ENCODE results near the gene GPD2.
A peak's percentile ranks its signal among the peaks of the same experiment; 100 is the strongest.
"Not testable (repeated sequence)": the region's sequence is repeated elsewhere in the genome, so short reads cannot be mapped to it uniquely, and the experiment has no call there.

The GPD2 gene

DNA sequence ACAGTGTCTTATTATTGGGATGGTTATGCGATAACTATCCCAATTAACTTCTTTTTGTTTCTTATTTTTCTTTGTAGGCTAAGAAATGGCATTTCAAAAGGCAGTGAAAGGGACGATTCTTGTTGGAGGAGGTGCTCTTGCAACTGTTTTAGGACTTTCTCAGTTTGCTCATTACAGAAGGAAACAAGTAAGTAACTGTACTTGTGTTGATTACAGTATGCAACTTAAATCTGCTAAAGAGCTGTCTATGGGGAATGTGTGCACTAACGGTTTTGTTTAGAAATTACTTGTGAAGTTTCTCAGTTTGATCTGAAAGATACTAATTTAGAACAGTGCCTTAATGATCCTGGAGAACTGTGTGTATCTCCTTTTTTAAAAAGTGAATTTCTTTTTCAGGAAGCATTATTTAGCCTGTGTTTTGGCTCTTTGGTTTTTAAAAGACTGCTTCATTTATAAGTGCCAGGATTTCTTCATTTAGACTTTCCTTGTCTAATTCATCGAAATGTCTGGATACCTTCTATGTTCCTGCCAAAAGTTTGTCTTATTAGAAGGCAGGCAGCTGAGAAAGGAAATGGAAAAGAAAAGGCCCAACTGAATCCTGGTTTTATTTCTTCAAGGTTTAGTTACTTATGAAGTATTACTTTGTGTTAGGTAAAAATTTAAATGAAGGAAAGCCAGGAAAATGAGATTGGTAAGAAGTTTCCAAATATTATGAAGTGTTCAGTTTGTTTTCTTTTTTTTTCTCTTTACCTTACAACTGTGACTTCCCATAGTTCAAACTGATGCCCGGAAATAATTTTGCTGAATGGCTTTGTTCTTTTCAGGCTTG is 40.1 kb downstream of the GPD2 start:
- DNase-seq, result no peak

DNA sequence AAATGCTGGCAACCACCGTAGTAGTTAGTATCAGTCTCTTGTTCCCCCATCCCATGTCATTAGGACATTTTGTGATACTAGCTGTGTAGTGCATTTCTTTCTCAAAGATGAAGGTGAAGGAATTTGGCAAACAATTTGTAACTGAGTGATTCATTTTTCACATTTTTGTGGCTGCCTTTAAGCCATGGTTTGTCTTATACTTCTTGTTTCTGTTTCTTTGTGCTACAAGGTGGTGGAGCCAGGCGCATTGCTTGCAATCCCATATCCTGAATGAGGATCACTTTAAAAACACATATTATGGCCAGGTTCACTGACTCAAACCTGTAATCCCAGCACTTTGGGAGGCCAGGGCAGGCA is 40.6 kb downstream of the GPD2 start:
- DNase-seq, result no peak

DNA sequence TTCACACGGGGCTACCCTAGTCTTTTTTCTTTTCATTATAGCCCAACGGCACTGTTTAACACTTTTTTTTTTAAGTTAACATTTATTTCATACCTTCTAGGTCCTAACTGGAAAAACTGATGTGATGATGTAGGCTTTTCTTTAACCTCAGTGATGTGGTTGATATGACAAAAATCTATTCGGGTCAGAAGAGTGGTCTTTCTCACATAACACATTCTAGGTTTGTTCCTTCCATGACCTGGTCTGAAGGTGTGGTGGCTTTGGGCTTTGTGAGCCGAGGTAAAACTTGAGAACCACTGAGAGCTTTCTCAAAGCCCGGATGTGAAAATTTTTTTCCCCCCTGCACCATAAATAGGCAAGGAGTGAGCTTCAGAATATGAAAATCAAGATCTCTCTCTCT is 44.2 kb downstream of the GPD2 start:
- no peak for DNase-seq

DNA sequence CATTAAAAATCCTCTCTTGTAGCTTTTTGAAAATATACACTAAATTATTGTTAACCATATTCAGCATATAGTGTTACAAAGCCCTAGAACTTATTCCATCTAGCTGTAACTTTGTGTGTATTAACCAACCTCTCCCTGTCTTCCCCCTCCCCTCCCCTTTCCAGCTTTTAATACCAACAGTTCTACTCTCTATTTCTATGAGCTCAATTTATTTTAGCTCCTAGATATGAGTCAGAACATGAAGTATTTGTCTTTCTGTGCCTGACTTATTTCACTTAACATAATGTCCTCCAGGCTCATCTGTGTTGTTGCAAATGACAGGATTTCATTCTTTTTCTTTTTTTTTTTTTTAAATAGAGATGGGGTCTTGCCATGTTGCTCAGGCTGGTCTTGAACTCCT is 45.1 kb downstream of the GPD2 start:
- no peak for DNase-seq

DNA sequence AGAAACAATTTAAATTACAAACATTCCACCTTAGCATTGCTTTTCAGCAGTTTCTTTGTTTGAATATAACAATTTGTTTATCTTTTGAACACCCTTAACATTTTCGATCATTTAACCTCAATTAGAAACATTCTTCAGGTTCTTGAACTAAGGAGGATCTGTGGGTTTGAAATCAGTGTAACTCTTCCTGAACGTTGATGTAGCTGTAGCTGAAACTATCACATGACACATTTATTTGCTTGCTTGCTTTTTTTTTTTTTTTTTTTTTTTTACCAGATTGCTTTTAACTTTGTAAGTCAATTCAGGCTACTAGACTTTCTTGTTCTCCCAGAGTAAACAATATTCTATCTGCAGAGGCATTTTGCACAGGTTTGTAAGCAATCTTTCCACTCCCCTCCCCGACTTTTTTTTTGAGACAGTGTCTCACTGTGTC is 47.6 kb downstream of the GPD2 start:
- DNase-seq, result no peak

DNA sequence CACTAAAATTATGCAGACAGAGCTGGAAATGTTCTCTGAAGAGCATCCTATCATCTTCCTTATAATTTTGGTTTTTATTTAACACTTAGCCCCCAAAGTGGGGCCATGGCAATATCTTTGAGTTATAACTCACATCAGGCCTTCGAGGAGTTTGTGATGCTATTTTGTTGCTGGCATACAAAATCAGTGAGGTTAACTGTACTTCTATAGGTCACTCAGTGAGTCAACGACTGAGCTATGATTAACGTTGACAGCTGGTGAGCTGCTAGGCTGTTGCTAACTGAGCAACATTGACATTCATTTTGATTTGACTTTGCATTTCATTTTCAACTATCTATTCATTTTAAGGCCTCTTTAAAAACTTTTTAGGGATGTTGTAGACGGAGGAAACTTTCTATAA is 50.0 kb downstream of the GPD2 start:
- DNase-seq, result no peak

DNA sequence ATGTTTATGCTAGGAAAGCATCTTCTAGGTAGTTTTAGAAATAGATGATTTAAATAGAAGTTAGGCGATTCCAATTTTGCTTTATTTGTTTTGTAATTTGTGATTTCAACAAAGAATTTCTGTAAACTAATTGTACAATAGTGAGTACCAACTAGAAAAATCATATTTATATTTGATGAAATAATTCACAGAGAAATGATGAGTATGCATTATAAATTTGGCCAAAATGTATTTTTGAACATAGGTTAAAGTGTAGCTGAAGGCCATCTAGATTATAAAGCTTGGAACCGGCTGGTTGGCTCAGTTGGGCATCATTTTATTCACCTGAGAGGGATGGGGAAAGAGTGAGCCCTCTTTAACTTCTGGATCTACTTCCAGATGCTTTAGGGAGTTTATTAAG is 50.4 kb downstream of the GPD2 start:
- no peak for DNase-seq

DNA sequence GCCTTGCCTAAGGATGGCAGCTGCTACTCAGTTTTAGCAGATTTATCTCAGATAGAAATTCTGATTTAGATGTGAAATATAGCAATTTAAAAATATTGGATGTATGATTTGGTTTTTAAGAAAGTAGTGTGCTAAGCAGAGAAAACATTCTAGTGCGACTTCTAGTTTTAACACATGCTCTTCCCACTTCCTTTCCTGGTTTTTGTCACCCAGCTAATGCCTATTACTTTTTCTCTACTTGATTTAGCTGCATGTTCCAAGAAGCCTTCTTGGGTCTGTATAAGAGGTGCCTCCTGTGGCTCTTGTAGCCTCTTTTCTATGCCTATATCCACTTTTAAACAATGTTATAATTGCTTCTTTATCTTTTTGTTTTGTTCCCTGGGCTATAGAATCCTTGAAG is 53.0 kb downstream of the GPD2 start:
- no peak for DNase-seq

DNA sequence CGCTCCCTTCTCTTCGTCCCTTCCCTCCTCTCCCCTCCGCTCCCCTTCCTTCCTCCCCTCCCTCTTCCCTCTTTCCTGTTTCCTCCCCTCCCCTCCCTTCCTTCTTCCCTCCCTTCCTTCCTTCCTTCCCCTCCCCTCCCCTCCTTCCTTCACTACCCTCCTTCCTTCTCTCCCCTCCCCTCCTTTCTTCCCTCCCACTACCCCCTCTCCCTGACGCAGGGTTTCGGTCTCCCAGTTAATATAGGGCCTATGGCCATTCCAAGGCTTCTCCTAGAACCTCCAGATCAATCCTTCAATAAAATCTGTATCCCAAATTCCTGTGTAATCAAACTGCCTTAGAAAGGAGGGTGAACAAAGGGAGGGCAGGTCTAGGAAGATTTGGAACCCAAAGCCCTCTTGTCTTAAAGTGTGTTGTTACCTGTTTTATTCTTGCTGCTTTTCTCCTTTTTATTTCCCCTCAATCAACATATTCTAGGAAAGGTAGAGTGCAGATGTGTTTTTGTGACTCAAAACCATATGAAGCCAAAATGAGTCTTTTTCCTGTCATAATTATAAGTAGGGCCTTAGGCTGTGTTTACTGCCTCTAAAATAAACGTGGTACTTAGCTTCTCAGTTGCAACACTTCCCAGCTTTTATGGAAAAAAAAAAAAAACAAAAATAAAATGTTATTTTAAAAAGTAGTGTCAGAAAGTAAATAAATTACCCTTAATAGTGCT is 53.7 kb downstream of the GPD2 start:
- DNase-seq, result no peak

DNA sequence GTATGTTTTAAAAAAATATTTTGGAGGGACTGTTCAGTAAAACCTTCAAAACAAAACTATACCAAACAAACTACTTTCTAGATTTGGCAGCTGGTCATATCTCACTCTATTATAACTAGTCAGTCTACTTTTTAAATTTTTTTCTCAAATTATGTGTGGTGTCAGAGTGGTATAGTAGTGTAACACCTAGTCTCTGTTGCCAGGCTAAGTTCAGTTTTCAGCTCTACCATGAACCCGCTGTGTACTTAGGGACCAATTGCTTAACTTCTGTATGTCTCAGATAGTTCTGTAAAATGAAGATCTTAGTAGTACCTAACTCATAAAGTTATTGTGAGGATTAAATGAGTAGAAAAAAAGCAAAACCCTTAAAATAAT is 54.3 kb downstream of the GPD2 start:
- DNase-seq, result no peak

DNA sequence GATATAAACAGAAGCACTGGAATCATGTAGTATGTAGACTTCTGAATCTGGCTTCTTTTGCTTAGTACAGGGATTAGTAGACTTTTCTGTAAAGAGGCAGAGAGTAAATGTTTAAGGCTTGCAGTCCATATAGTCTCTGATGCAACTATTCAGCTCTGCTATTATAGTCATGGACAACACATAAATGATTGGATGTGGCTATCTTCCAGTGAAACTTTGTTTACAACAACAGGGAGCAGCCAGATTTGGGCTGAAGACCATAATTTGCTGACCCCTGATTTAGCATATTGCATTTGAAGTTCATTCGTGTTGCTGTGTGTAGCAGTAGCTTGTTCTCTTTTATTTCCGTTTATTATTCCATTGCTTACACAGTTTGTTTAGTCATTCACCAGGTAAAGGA is 55.0 kb downstream of the GPD2 start:
- DNase-seq, result no peak

DNA sequence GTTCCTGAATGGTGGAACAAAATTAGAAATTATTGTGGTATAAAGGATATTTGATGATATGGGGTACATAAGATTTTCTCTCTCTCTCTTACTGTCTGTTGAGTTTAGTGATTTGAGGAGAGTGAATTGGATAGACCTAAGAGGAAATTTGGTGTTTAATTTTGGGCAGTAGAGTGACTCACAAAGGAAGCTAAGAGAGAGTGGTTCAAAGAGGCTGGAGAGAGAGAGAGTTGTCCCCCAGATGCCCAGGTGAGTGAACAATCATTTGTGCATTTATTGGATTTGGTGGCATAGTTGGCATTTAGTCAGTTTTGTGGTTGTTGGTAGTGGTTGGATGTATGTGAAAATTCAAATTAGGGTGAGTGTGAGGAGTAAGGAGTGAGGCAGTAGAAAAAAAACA is 56.8 kb downstream of the GPD2 start:
- DNase-seq, result no peak

DNA sequence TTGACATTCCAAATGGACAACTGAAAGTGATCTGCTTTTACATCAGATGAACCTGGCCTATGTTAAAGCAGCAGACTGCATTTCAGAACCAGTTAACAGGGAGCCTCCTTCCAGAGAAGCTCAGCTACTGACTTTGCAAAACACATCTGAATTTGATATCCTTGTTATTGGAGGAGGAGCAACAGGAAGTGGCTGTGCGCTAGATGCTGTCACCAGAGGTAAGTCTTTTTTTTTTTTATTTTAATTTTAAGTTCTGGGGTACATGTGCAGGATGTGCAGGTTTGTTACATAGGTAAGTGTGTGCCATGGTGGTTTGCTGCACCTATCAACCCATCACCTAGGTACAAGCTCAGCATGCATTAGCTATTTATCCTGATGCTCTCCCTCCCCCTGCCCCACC is 59.8 kb downstream of the GPD2 start:
- DNase-seq, result not testable (repeated sequence)

DNA sequence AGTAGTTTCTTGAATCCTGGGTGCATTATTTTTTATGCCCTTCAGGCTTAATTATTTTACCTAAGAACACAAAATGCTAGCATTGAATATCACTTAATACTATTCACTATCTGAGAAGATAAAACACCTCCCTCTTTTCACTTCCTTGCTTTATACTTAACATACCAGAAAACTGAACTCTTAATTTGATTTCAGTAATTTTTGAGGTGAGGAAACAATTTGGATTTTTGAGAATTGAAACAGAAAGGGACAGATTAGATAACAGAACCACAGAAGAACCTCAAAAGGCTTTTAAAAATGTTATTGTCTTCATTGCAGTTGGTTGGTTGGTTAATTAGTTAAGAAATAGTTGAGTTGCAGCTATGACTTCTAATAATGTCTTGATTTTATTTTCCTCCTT is 69.5 kb downstream of the GPD2 start:
- no peak for DNase-seq

DNA sequence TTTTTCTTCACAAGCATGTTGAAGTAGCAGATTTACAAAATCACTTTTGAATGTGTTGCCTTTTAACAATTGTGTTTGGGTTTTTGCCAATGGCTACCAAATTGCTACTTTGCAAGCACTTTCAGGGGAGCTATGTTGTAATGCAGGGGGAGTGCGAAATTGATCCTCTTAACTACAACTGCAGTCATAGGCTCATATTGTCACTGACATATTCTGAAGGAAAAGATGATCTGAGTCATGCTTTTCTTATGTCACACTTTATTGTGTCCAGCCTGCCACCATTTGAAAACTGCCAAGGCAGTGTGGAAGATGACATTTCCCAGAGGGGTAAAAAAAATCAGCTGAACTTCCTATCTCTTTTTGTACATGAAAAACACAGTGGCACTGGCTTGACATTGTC is 74.9 kb downstream of the GPD2 start:
- no peak for DNase-seq

DNA sequence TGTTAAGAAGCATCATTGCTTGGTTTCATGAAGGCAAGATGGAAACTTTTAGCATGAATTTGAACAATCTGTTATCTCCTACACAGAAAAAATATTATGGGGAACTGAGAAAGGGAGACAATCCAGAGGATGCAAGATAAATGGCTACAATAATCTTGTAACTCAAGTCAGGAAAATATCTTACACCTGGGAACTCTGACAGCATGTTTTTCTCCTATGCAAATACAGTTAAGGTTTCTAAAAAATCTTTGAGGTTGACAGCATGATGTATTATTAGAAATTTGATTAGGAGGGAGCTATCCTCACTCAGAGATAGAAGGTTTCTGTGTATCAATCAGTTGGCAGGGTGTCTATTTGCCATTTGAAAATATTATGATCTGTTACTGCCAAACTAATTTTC is 75.6 kb downstream of the GPD2 start:
- no peak for DNase-seq

DNA sequence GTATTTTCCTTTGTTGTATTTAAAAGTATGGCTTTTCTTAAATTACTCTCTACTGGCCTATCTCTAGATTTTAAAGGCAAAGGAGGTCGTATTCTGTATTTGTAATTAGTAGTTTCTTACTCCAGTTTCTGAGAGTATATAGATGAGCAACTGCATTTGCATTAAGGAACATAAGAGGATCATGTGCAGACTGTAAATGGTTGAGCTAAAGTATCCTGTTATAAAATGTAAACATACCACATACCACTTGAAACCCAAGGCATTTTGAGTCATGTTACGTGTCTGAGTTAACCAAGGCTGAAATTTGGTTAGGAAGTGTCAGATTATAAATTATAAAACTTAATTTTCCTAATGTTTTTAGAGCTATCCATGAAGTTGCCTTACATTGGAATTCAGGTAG is 76.3 kb downstream of the GPD2 start:
- DNase-seq, result no peak

DNA sequence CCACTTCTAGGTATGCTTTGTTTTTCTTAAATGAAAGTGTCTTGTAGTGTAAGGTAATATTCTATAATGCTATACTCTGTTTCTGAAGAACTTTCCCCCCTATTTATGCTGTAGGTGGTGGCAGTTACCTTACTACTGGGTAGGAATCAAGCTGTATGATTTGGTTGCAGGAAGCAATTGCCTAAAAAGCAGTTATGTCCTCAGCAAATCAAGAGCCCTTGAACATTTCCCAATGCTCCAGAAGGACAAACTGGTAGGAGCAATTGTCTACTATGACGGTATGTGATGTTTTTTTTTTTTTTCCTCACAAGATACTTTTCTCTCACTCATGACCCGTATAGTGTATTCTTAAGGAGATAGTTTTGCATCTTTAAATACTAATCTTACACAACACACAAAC is 77.0 kb downstream of the GPD2 start:
- no peak for DNase-seq

DNA sequence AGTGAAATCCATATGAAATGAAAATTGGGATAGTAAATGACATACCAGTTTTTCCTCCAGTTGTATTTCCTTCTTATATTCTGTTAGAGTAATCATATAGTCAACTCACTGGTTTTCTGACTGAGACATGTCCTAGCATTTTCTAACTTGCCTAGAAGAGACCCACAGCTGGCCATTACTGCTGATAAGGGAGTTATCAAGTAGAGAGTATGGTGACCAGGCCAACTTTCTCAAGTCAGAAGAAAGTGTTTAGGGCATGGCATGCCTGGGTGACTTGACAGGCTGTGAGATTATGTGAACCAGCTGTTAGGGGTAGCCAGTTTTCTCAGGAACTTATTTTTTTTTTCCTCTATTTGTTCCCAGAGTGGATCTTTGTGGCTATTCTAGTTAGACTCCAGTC is 81.2 kb downstream of the GPD2 start:
- peak; percentile 62 for DNase-seq

DNA sequence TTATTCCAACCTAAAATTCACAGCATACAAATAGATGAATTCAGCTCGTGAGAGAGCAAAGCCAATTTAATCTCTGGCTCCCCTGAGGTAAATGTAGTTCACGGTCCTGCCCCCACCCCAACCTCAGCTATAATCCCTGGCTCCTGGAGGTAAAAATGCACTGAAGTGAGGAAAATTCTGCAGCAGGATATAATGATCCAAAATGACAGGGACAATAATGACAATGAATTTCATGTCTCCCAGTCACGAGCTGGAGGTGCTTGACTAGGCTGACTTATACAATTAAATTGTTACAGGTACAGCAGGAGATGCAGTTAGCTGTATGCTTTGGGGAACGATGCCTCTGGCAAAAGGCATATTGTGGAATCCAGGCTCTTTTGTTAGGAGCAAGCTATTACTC is 82.0 kb downstream of the GPD2 start:
- DNase-seq, result no peak

DNA sequence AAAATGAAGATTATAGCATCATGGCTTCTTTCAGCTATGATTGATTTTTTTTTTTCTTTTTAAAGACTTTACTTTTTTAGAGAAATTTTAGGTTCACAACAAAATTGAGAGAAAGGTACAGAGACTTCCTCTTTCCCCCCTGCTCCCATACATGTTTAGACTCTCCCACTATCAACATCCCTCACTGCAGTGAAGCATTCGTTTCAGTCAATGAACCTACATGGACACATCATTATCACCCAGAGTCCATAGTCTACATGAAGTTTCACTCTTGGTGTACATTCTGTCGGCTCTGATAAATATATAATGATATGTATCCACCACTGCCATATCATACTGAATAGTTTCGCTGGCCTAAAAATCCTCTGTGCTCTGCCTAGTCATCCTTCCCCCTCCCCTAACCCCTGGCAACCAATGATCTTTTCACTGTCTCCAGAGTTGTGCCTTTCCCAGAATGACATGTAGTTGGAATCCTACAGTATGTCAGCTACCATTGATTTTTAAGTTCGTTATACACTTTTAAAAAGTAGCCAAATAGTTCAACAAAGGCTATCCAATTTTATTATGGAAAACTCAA is 86.8 kb downstream of the GPD2 start:
- no peak for DNase-seq

DNA sequence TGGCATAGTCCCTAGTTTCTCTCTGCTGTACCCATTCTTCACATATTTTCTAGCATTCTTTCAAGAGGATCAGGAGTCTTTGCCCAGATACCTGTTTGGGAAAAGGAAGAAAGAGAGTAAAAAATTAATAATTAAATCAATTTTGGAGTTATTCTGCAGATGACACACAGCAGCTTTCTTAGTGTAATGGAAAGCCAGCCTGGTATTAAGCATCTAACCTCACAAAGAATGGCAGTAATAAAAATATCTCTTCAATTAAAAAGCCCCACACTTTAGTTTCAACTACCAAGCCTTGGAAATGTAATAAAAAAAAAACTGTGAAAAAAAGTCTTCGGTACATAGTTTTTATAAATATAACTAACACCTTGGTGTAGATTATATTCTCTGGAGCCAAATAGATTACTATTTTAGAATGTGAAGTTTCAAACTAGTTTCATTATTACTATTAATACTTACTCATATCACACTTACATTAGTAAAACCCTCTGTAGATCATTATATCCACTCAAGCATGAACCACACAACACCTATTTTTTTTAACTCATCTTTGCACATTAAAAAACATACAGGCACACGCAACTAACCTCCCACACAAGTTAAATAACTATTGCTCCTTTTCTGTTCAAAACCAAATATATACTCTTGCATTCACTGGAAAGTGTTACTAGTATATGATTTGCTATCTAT is 90.9 kb downstream of the GPD2 start:
- DNase-seq, result no peak

DNA sequence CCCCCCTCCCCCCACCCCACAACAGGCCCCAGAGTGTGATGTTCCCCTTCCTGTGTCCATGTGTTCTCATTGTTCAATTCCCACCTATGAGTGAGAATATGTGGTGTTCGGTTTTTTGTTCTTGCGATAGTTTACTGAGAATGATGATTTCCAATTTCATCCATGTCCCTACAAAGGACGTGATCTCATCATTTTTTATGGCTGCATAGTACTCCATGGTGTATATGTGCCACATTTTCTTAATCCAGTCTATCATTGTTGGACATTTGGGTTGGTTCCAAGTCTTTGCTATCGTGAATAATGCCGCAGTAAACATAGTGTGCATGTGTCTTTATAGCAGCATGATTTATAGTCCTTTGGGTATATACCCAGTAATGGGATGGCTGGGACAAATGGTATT is 92.4 kb downstream of the GPD2 start:
- DNase-seq, result not testable (repeated sequence)

DNA sequence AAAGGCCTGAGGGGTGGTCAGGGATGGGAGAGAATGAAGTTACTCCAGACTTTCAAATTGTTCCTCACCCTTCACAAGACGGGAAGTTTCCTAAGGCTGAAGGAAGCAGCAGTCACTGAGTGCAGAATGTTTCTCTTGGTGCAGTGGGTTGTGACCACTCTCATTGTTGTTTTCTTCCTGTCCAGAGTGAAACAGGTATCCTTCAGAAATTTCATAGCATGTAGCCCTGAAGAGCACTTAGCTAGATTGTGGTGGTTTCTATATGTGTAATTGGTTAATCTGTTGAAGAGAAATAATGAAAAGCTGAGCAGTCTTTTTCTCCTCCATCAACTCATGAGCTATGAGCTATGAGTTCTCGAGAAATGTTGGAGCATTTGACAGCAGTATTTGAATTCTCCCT is 96.8 kb downstream of the GPD2 start:
- DNase-seq, result no peak

Data from hematopoietic multipotent progenitor cell treated with erythropoietin and hydrocortisone succinate and interleukin-3 and kit ligand, for 6 days (in vitro differentiated cells).